ENCODE results near the gene NRG2. TPM values are rescaled to one million over a fixed set of nuclear protein-coding genes. Genes with fewer than 3 reads are reported as not detected.

Gene NRG2
- total RNA-seq, 4 donors from 2014 or later = 0.80 TPM; not detected in 3

GRCh38 chr5:139842321-139842720, 200.8 kb downstream of the NRG2 start:
- no peak overlapping the region for H3K27ac ChIP-seq
- no peaks in the 10 kb centered on the region for H3K36me3 ChIP-seq
- H3K27me3 ChIP-seq = peaks cover 0 to 4% of the 10 kb centered on the region in 2 donors
- H3K9me3 ChIP-seq = no peaks in the 10 kb centered on the region
- H3K4me1 ChIP-seq = peaks cover 0 to 4% (median under 1%) of the 10 kb centered on the region in 4 donors
- no peak overlapping the region for H3K4me3 ChIP-seq
- TF ChIP-seq POLR2A (IDR thresholded peaks at IDR 0.05) = no peak
- TF ChIP-seq, protein P1, sequence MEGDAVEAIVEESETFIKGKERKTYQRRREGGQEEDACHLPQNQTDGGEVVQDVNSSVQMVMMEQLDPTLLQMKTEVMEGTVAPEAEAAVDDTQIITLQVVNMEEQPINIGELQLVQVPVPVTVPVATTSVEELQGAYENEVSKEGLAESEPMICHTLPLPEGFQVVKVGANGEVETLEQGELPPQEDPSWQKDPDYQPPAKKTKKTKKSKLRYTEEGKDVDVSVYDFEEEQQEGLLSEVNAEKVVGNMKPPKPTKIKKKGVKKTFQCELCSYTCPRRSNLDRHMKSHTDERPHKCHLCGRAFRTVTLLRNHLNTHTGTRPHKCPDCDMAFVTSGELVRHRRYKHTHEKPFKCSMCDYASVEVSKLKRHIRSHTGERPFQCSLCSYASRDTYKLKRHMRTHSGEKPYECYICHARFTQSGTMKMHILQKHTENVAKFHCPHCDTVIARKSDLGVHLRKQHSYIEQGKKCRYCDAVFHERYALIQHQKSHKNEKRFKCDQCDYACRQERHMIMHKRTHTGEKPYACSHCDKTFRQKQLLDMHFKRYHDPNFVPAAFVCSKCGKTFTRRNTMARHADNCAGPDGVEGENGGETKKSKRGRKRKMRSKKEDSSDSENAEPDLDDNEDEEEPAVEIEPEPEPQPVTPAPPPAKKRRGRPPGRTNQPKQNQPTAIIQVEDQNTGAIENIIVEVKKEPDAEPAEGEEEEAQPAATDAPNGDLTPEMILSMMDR (IDR thresholded peaks at IDR 0.05) = no peak
- no peak for DNase-seq

GRCh38 chr5:139841549-139841948, 201.6 kb downstream of the NRG2 start:
- Histone ChIP-seq H3K9me3 (no peaks in the 10 kb centered on the region), H3K27me3 (no peaks in the 10 kb centered on the region), H3K27ac (no peak overlapping the region), H3K4me3 (no peak overlapping the region), H3K4me1 (no peaks in the 10 kb centered on the region), H3K36me3 (no peaks in the 10 kb centered on the region)
- TF ChIP-seq POLR2A (IDR thresholded peaks at IDR 0.05) = no peak
- TF ChIP-seq, protein P1 (IDR thresholded peaks at IDR 0.05) = no peak
- no peak for DNase-seq

DNA sequence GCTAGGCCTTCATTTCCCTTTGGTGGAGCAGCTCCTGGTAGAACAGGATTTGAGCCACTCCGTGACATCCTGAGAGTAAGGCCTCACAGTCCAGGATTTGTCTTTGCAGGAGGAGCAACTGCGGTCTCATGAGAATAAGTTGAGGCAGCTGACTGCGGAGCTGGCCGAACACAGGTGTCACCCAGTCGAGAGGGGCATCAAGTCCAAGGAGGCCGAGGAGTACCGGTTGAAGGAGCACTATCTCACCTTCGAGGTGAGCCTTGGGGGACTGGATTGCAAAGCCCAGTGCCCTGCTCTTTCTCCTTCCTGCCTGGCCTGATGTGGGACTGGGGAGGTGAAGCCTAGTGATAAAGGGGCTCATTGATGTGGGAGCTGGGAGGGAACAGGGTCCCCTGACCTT, 203.2 kb downstream of the NRG2 start:
- no peaks in the 10 kb centered on the region for H3K9me3 ChIP-seq
- TF ChIP-seq, protein P1 (IDR thresholded peaks at IDR 0.05) = no peak
- TF ChIP-seq POLR2A (IDR thresholded peaks at IDR 0.05) = no peak
- peak in 1 of 3 donors; percentile 22 for DNase-seq
- no peaks in the 10 kb centered on the region for H3K4me1 ChIP-seq
- no peak overlapping the region for H3K4me3 ChIP-seq
- no peak overlapping the region for H3K27ac ChIP-seq
- H3K27me3 ChIP-seq = no peaks in the 10 kb centered on the region
- no peaks in the 10 kb centered on the region for H3K36me3 ChIP-seq

- Histone ChIP-seq H3K9me3 (no peaks in the 10 kb centered on the region), H3K4me1 (no peaks in the 10 kb centered on the region), H3K4me3 (no peak overlapping the region), H3K27ac (no peak overlapping the region), H3K27me3 (no peaks in the 10 kb centered on the region), H3K36me3 (no peaks in the 10 kb centered on the region)
- DNase-seq = peak in 1 of 3 donors; percentile 24
- TF ChIP-seq, protein P1 (IDR thresholded peaks at IDR 0.05) = no peak
- no peak for TF ChIP-seq POLR2A (IDR thresholded peaks at IDR 0.05)
Measured at GRCh38 chr5:139839232-139839815, 203.8 kb downstream of the NRG2 start.

- TF ChIP-seq POLR2A (IDR thresholded peaks at IDR 0.05) = no peak
- TF ChIP-seq, protein P1 (IDR thresholded peaks at IDR 0.05) = no peak
- no peaks in the 10 kb centered on the region for H3K4me1 ChIP-seq
- peak in 1 of 3 donors; percentile 18 for DNase-seq
- no peak overlapping the region for H3K4me3 ChIP-seq
- H3K27ac ChIP-seq = no peak overlapping the region
- no peaks in the 10 kb centered on the region for H3K27me3 ChIP-seq
- no peaks in the 10 kb centered on the region for H3K36me3 ChIP-seq
- no peaks in the 10 kb centered on the region for H3K9me3 ChIP-seq
Measured at GRCh38 chr5:139838381-139839197, 204.5 kb downstream of the NRG2 start.
